Measurements from ENCODE around the gene SIL1.

DNA sequence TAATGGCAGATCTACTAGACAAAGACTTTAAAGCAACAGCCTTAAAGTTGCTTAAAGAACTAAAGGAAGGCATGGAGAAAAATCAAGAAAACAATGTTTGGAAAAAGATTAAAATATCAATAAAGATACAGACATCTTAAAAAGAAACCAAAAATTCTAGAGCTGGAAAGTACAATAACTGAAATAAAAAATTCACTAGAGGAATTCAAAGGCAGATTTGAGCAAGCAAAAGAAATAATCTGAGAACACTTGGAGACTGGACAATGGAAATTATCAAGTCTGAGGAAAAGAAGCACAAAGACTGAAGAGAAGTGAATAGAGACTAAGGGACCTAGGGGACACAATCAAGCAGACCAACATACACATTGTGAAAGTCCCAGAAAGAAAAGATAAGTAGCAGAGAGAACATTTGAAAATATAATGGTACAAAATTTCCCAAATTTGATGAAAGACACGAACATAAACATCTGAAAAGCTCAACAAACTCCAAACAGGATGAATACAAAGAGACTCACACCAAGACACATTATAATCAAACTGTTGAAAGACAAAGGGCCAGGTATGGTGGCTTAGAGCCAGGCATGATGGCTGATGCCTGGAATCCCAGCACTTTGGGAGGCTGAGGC is 26.3 kb downstream of the SIL1 start:
- TF ChIP-seq FOXK2 (IDR thresholded peaks at IDR 0.05), result no peak
- TF ChIP-seq FOXA1 (IDR thresholded peaks at IDR 0.05), result no peak
- TF ChIP-seq SP1 (IDR thresholded peaks at IDR 0.05), result no peak
- no peak for TF ChIP-seq NFRKB (IDR thresholded peaks at IDR 0.05)
- TF ChIP-seq CTBP1 (IDR thresholded peaks at IDR 0.05; ENCODE audit: borderline replicate concordance), result no peak
- TF ChIP-seq HDGF (IDR thresholded peaks at IDR 0.05; ENCODE audit: borderline replicate concordance), result no peak
- no peak for TF ChIP-seq LEF1 (IDR thresholded peaks at IDR 0.05; ENCODE audit: borderline replicate concordance)
- TF ChIP-seq BHLHE40 (IDR thresholded peaks at IDR 0.05; ENCODE audit: borderline replicate concordance), result no peak
- TF ChIP-seq ELF4 (IDR thresholded peaks at IDR 0.05), result no peak

All from HEK293T (cell line).